ENCODE measurements around the gene MED22.
"Not testable (repeated sequence)": the region's sequence is repeated elsewhere in the genome, so short reads cannot be mapped to it uniquely, and the experiment has no call there.

Gene MED22

DNA sequence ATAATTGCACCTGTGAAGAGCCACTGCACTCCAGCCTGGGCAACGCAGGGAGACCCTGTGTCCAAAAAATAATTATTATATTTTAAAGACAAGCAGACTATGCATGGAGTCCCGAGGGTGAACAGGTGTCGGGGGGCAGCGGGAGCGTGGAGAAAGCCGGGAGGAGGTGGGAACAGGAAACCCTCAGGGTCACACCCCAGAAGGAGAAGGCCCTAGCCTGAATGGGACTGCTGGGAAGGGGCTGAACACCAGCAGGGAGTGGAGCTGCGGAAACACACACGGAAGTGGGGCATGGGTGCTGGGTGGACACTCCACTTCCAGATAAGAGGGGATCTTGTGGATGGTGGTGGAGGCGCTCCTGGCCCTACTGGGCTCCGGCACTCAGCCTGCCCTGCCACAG, 24.7 kb downstream of the MED22 start:
- Mint-ChIP-seq H3K4me3 (no peak overlapping the region), H3K9me3 (no peaks in the 10 kb centered on the region), H3K27me3 (no peaks in the 10 kb centered on the region), H3K4me1 (no peaks in the 10 kb centered on the region), H3K36me3 (no peaks in the 10 kb centered on the region), H3K27ac (no peak overlapping the region)

DNA sequence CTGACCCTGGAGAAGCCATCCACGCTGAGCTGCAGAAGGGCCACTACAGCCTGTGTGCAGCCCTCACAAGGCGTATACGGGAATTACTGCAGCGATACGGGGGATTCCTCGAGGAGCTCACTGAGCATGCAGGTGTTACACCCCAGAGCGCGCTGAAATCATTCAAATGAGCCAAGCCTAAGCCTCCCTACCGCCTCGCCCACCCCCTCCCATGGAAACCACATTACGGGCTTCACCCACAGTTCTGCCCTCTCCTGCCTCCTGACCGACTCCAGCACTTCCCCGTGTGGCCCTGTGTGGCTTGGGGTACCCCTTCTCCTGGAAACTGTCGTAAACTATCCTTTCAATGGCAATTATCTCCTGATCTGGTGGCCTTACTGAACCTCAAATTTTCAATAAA, 25.2 kb downstream of the MED22 start:
- H3K9me3 Mint-ChIP-seq = no peaks in the 10 kb centered on the region
- H3K4me3 Mint-ChIP-seq = no peak overlapping the region
- H3K4me1 Mint-ChIP-seq = no peaks in the 10 kb centered on the region
- H3K27ac Mint-ChIP-seq = no peak overlapping the region
- H3K36me3 Mint-ChIP-seq = no peaks in the 10 kb centered on the region
- no peaks in the 10 kb centered on the region for H3K27me3 Mint-ChIP-seq

DNA sequence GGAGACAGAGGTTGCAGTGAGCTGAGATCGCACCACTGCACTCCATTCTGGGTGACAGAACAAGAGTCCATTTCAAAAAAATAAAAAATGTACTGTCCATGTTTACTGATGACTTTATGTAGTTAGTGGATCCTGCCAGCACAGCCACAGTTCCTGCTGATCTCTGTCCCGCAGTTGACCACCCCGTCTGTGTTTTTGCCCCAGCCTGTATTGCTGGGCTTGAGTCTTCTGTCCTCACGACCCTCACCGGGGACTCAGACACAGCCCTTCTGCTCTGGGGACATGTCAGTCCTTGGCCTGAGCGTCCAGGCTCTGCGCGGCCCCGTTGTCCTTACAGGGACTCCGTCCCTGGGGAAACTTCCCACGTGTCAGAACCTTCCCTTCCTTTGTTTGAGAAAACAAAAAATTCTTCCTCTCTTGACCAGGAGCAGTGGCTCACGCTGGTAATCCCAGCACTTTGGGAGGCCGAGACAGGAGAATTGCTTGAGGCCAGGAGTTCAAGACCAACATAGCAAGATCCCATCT, 26.5 kb downstream of the MED22 start:
- no peaks in the 10 kb centered on the region for H3K4me1 Mint-ChIP-seq
- no peak overlapping the region for H3K27ac Mint-ChIP-seq
- H3K4me3 Mint-ChIP-seq = no peak overlapping the region
- no peaks in the 10 kb centered on the region for H3K9me3 Mint-ChIP-seq
- no peaks in the 10 kb centered on the region for H3K27me3 Mint-ChIP-seq
- H3K36me3 Mint-ChIP-seq = no peaks in the 10 kb centered on the region

DNA sequence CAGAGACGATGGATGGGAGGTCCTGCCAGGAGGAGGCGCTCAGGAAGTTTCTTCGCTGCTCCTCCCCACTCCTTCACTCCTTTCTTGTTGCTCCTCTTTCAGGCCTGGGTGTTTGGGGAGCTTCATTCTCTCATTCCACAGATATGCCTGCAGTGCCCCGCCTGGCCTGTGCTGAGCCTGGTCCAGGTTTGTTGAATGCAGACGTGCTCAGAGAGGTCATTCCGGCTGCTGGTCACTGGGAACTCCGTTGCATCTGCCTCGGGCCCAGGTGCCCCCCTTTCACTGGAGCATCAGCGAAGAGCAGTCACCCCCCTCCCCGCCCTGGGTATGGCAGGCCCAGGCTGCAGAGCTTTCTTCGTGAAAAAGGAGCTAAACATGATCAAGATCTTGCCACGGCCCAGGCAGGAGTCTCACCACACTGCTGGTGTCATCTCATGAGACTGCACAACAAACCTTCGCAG, 27.5 kb downstream of the MED22 start:
- no peaks in the 10 kb centered on the region for H3K4me1 Mint-ChIP-seq
- no peaks in the 10 kb centered on the region for H3K36me3 Mint-ChIP-seq
- H3K9me3 Mint-ChIP-seq = no peaks in the 10 kb centered on the region
- no peak overlapping the region for H3K4me3 Mint-ChIP-seq
- no peaks in the 10 kb centered on the region for H3K27me3 Mint-ChIP-seq
- H3K27ac Mint-ChIP-seq = no peak overlapping the region

DNA sequence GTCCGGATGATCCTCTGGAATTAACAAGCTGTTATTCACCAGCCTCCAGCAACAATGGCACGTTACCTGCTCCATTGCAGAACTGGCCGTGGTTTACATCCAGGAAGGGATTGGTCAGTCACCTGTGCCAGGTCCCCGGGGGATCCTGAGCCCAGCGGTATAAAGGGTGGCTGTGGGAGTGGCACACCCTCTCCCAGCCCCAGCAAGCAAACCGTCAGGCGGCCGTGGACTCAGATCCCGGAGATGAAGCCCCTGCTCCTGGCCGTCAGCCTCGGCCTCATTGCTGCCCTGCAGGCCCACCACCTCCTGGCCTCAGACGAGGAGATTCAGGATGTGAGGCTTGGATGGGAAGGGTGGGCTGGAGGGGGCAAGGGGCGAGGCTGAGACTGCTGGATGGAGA, 30.4 kb downstream of the MED22 start:
- not testable (repeated sequence) for H3K9me3 Mint-ChIP-seq, H3K36me3 Mint-ChIP-seq, H3K4me3 Mint-ChIP-seq

DNA sequence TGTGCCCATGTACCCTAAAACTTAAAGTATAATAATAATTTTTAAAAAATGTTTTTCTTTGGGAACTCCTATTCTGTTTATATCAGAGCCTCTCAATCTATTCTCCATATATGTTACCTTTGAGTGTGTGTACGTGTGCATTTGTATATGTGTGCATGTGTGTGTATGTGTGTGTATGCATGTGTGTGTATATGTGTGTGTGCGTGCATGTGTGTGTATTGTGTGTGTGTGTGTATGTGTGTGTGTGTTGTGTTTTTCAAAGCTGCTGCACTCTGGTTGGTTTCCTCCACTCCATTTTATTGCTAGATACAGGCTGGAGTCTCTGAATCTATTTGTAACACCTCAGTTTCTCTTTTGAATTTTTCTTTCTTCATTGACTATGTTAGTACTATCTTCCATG, 31.9 kb downstream of the MED22 start:
- Mint-ChIP-seq H3K4me3 (no peak overlapping the region), H3K9me3 (no peaks in the 10 kb centered on the region), H3K27me3 (no peaks in the 10 kb centered on the region), H3K27ac (no peak overlapping the region), H3K36me3 (no peaks in the 10 kb centered on the region), H3K4me1 (no peaks in the 10 kb centered on the region)

More for the DNA sequence above, 30.4 kb downstream of the MED22 start:
- H3K4me1 Mint-ChIP-seq, H3K27me3 Mint-ChIP-seq, H3K27ac Mint-ChIP-seq: not testable (repeated sequence)

DNA sequence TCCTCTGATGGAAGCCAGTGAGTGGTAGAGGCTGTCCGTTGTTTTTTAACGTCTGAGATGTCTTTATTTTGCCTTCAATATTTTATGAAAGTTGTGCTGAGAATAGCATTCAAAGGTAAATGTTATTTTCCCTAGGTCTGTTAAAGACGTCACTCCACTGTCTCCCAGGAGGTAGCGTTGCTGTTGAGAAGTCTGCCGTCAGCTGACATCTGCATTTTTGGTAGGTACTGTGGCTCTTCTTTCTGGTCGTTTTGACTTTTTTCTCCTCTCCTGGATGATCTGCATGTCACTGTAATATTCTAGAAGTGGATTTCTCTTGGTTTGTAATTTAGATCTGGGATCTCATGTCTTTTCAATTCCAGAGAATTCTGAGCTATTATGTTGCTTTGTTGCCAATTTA, 38.3 kb downstream of the MED22 start:
- Mint-ChIP-seq H3K9me3 (no peaks in the 10 kb centered on the region), H3K4me3 (no peak overlapping the region), H3K36me3 (peaks cover 3% of the 10 kb centered on the region), H3K27ac (no peak overlapping the region), H3K4me1 (no peaks in the 10 kb centered on the region), H3K27me3 (peaks cover 8% of the 10 kb centered on the region)

DNA sequence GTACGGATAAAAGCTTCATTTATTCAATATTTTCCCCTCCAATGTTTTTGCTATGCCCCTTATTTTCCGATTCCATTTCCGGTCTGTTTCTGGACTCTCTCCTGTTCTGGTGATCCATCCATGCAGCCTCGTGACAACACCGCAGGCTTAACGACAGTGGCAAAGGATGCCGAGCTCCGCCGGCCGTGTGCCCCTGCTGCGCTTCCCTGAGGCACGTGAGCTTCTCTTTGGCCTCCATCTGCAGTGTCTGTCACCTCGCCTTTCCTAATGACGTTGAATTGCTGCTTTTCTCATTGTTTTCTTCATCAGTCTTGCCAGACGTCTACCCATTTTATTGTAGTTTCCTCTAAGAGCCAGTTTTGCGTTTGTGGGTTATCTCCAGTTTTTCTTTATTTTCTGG, 40.6 kb downstream of the MED22 start:
- Mint-ChIP-seq H3K27ac (no peak overlapping the region), H3K9me3 (no peaks in the 10 kb centered on the region), H3K27me3 (peaks cover 8% of the 10 kb centered on the region), H3K36me3 (peaks cover 3% of the 10 kb centered on the region), H3K4me3 (no peak overlapping the region), H3K4me1 (no peaks in the 10 kb centered on the region)

DNA sequence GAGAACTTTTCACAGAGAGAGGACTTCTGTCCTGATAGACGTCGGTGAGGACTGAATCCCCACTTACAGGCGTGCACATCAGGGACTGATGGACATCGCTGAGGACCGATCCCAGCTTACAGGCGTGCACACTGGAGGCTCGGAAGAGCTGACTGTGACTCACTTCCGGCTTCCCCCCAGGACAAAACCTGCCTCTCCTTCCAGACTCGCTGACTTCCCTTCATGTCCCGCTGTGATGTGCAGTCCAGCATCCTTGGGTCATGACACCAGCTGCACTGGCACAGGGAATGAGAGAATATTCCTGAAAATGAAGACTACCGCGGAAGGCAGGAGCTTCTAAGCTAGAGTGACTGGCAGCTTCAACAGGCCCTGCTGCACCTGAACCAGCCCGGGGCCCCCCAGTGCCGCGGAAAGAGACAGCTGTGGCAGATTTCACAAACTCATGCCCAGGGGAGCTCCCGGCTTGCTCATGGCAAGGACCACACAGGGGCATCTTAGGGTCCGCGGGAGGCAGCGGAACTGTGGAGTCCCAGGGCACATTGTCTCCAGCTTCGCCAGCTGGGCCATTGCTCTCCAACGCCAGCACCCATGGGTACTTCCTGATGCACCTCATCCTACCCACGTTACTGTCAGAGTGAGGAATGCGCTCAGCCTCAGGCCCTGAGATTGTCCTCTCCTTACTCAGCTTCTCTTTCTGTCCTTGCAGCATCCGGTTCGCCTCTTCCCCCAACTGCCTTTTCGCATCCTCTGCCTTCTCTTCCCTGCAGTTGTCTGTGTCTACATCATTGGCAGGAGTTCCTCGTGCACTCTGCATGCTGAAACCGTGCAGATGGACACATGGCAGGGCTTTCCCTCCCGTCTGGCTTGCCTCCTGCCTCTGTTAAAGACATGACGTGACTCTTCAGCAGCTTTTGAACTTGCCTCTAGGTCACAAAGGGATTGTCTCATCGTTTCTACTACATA, 41.4 kb downstream of the MED22 start:
- Mint-ChIP-seq H3K9me3 (no peaks in the 10 kb centered on the region), H3K4me3 (no peak overlapping the region), H3K36me3 (peaks cover 3% of the 10 kb centered on the region), H3K27me3 (peaks cover 8% of the 10 kb centered on the region), H3K27ac (no peak overlapping the region), H3K4me1 (no peaks in the 10 kb centered on the region)

DNA sequence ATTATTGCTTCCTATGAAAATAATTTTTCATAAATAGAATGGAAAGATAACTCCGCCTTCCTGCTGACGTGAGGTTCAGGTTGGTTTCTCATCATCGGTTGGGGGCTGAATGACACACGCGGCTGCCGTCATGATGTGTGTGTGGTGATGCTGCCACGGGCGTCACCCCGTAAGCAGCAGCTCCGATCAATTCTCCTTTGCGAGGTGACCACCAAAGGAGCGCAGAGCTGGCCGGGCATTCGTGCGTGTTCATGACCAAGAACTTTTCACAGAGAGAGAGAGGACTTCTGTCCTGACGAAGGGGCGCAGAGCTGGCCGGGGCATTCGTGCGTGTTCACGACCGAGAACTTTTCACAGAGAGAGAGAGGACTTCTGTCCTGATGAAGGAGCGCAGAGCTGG, 42.2 kb downstream of the MED22 start:
- H3K4me3 Mint-ChIP-seq = no peak overlapping the region
- H3K9me3 Mint-ChIP-seq = no peaks in the 10 kb centered on the region
- H3K4me1 Mint-ChIP-seq = no peaks in the 10 kb centered on the region
- H3K27ac Mint-ChIP-seq = no peak overlapping the region
- peaks cover 8% of the 10 kb centered on the region for H3K27me3 Mint-ChIP-seq
- peaks cover 3% of the 10 kb centered on the region for H3K36me3 Mint-ChIP-seq

DNA sequence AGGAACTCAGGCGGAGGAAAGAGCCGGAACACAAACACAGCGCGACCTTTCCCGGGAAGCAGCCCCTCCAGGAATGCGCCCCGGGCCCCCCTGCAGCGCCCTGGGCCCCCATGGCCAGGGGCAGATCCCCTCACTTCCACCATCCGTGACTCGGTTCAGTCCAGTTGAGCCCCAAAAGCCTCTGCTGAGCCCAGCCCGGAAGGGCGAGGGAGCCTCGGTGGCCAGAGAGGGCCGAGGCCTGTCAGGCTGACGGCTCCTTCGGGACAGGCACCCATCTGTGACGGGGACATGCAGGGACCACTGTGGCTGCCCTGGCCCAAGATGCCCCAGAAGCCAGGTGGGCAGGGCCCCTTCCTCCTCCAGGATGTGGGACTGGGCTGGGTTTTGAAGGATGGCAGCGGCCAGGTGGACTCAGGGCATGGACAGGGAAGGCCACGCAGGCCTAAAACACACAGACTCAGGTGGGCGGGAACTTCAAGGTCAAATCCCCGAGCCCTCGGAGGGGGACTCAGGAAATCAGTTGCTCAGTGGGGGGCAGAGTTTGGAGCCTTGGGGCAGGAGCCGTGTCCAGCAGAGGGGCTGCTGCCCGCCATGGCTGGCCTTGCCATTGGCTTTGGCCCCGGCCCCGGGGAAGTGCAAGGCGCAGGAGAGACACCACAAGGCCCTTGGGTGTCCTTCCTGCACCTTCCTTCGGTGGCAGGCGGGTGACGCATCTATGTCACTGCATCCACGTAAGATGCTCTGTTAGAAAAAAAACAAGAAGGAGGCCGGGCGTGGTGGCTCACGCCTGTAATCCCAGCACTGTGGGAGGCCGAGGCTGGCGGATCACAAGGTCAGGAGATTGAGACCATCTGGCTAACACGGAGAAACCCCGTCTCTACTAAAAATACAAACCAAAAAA, 43.2 kb downstream of the MED22 start:
- H3K9me3 Mint-ChIP-seq = no peaks in the 10 kb centered on the region
- H3K27ac Mint-ChIP-seq = no peak overlapping the region
- H3K27me3 Mint-ChIP-seq = peaks cover 6% of the 10 kb centered on the region
- H3K4me3 Mint-ChIP-seq = no peak overlapping the region
- H3K36me3 Mint-ChIP-seq = peaks cover 2% of the 10 kb centered on the region
- no peaks in the 10 kb centered on the region for H3K4me1 Mint-ChIP-seq

DNA sequence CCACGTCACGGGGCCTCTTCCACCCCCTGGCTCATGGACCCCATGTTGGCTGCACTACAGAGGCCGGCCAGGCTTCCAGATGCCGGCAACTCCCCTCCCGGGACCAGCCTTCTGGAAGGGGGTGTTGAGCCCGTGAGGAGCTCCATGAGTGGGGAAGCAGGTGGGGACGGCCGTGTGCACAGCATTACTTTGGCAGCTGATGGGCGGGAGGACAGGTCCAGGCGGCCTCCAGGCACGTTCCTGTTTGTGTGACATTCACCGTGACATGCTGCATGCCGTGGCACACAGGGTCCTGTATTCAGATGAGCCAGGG, 43.8 kb downstream of the MED22 start:
- no peaks in the 10 kb centered on the region for H3K9me3 Mint-ChIP-seq
- no peaks in the 10 kb centered on the region for H3K36me3 Mint-ChIP-seq
- H3K27me3 Mint-ChIP-seq = no peaks in the 10 kb centered on the region
- H3K4me3 Mint-ChIP-seq = no peak overlapping the region
- H3K27ac Mint-ChIP-seq = no peak overlapping the region
- H3K4me1 Mint-ChIP-seq = no peaks in the 10 kb centered on the region

DNA sequence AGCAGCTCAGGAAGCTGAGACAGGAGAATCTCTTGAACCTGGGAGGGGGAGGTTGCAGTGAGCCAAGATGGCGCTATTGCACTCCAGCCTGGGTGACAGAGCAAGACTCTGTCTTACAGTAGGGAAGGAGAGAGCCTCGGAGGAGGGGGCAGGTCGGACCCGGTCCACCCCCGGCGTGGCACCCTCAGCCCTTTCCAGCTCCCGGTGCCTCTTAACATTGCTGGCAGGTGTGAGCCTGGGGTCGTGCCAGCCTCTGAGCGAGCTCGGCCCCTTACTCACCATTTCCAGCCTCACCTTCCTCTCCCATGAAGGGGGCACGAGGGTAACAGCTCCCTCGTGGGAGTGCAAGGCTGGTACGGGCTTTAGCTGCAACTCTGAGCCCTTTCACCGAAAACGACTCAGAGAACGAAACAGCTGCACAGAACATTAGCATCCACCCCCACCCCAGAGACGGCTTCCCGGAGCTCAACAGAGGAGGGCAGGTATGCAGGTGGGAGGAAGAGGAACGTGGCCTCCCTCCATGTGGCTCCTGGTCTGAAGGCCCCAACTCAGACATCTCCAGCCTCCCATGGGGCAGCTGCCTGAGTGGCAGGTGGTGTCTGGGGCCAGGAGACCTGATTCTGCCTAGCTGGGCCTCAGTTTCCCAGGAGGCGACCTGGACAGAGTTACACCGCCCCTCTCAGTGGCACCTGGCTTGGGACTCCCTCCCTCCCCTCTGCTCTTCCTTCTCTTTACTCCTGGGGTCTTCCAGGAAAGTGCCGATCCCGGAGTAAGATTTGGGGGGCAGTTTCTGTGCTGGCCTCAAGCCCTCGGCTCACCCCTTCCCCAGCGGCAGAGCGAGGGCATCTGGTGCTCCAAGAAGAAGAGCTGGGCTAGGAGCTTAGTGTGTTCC, 44.4 kb downstream of the MED22 start:
- Mint-ChIP-seq H3K4me3 (no peak overlapping the region), H3K27me3 (no peaks in the 10 kb centered on the region), H3K9me3 (no peaks in the 10 kb centered on the region), H3K4me1 (no peaks in the 10 kb centered on the region), H3K27ac (no peak overlapping the region), H3K36me3 (no peaks in the 10 kb centered on the region)

DNA sequence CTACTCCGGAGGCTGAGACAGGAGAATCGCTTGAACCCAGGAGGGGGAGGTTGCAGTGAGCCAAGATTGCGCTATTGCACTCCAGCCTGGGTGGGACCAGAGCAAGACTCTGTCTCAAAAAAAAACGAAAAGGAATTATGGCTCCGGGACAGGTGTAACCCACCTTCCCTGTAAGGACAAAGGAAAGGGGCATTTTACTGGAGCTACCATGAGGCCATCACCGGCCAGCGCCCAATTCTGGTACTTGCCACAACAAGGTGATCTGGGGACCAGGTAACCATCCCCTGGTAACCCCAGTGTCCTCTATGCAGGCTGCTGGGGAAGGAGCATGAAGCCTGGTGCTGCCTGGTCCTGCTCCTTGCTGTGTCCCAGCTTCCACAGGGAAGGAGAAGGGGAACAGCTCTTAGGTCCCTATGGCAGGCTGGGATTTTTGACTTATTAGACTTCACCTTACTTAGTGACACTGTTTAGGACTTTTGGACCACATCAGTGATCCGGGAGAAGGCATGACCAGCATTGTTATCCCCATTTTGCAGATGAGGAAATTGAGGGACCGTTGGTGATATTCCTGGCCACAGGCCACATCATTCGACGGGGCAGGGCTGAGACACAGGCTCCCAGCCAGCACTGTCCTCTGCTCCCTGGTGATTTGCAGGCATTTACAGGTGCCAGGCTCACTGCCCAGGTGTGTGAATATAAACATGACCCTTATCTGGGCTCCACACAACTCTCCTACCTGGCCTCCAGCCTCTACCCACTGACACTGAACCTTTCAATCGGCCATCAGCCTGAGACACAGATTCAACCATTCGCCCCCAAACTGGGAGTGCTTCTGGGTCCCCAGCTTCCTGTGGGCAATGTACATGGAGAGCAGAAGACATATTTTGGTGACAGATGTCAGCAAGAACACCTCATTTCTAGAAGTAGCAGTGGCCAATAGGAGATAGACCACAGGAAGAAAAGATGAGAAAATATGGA, 46.4 kb downstream of the MED22 start:
- Mint-ChIP-seq H3K36me3 (no peaks in the 10 kb centered on the region), H3K27ac (no peak overlapping the region), H3K27me3 (peaks cover 2% of the 10 kb centered on the region), H3K4me1 (no peaks in the 10 kb centered on the region), H3K4me3 (no peak overlapping the region), H3K9me3 (no peaks in the 10 kb centered on the region)
